Spleen (tissue), 7 donors: ENCODE measurements around the gene ATG4C.

Source experiments
- POLR2A ChIP-seq, 3 donors: fragments of 450-650 bp; IDR thresholded peaks; one replicate each; pipeline ENCODE4 v1.5.1; 2017; ENCODE audit warnings: antibody characterized with exemption in 3 of 3, mild to moderate bottlenecking in 1 of 3
- POLR2AphosphoS5 ChIP-seq, 3 donors: sonication (generic); formaldehyde crosslinking; IDR thresholded peaks; one replicate each; pipeline ENCODE4 v1.5.1; 2017; ENCODE audit warnings: antibody characterized with exemption in 3 of 3
- TF ChIP-seq, protein P1 (sequence below), 11 experiments: fragments of 200-600 bp in 7 of 11; fragments of 450-650 bp in 4 of 11; sonication (generic) in 4 of 11; IDR thresholded peaks in 8 of 11; conservative IDR thresholded peaks in 3 of 11; 1 replicate in 7 of 11; 2 replicates in 4 of 11; pipeline versions ENCODE4 v1.4.0 to v1.8.0; 2016 to 2021; ENCODE audit warnings: antibody characterized with exemption in 11 of 11, inconsistent platforms in 4 of 11, mild to moderate bottlenecking in 1 of 11
- donor health status: DM: no; HTN: no; CAD: no; lungs with moderate emphysema.
- donor health status: DM: no; HTN: no; CAD: no.
- donor health status: DM: no; HTN: no; CAD: no.

- TF ChIP-seq, protein P1, sequence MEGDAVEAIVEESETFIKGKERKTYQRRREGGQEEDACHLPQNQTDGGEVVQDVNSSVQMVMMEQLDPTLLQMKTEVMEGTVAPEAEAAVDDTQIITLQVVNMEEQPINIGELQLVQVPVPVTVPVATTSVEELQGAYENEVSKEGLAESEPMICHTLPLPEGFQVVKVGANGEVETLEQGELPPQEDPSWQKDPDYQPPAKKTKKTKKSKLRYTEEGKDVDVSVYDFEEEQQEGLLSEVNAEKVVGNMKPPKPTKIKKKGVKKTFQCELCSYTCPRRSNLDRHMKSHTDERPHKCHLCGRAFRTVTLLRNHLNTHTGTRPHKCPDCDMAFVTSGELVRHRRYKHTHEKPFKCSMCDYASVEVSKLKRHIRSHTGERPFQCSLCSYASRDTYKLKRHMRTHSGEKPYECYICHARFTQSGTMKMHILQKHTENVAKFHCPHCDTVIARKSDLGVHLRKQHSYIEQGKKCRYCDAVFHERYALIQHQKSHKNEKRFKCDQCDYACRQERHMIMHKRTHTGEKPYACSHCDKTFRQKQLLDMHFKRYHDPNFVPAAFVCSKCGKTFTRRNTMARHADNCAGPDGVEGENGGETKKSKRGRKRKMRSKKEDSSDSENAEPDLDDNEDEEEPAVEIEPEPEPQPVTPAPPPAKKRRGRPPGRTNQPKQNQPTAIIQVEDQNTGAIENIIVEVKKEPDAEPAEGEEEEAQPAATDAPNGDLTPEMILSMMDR (IDR thresholded peaks at IDR 0.05 in 8 of 11, conservative IDR thresholded peaks at IDR 0.05 in 3 of 11), result no peak
- TF ChIP-seq POLR2A (IDR thresholded peaks at IDR 0.05), result no peak
- no peak for TF ChIP-seq POLR2AphosphoS5 (IDR thresholded peaks at IDR 0.05)
Observed at GRCh38 chr1:62903982-62904855, 120.3 kb downstream of the ATG4C start.
